Prostate gland (tissue), 2 donors: ENCODE data around the gene FAM221B.

ENCODE experiments used
- CTCF ChIP-seq, 4 experiments: fragments of 200-600 bp in 2 of 4; fragments of 450-650 bp in 2 of 4; sonication (generic) in 2 of 4; IDR thresholded peaks; 1 replicate in 3 of 4; 2 replicates in 1 of 4; pipeline ENCODE4 v1.5.1; 2016 to 2019; ENCODE audit warnings: antibody characterized with exemption in 4 of 4, mild to moderate bottlenecking in 2 of 4, moderate library complexity in 2 of 4
- POLR2A ChIP-seq: fragments of 450-650 bp; IDR thresholded peaks from one replicate; pipeline ENCODE4 v1.6.1; 2016; ENCODE audit warnings: antibody characterized with exemption, mild to moderate bottlenecking
- POLR2AphosphoS5 ChIP-seq: sonication (generic); formaldehyde crosslinking; IDR thresholded peaks from one replicate; pipeline ENCODE4 v1.6.1; 2017; ENCODE audit warnings: antibody characterized with exemption

DNA sequence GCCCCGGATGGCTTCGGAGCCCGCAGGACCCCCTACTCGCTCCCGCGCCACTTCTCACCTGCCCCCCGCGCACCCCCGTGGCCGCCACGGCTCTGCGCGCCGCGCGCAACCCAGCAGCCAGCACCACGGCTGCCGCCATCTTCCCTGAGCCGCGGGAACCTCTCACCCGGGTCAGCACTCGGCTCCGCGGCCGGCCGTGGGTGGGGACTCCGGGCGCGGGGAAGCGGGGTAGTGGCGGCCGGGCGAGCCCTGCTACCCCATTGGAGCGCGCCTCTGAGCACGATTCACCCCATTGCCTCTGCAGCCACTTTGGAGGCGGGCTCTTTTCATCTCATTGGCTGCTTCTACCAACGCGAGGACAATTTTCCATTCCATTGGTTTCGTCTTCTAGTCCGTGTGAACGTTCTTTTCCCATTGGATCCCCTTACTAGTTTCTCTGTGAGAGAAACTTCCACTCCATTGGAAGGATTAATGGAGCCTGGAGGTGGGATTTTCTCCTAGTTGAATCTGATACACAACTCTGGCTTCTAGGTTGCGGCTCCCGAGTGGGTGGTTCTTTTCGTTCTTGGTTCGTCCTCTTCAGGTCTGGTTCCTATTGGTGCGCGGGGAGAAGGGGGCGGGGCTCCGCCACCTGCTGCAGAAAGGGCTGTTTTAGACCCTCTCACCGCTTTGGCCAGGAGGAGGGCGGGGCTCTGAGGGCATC, 13.5 kb downstream of the FAM221B start, which contains the start of gene HINT2:
- peak in 2 of 4 experiments; percentile 2 to 4 for TF ChIP-seq CTCF (IDR thresholded peaks at IDR 0.05)
- peak; percentile 91 for TF ChIP-seq POLR2A
- TF ChIP-seq POLR2AphosphoS5 = peak; percentile 90
